BJ (cell line): ENCODE results near the gene ZNF346. TPM values are rescaled to one million over a fixed set of nuclear protein-coding genes. Genes with fewer than 3 reads are reported as not detected.
A peak's percentile ranks its signal among the peaks of the same experiment; 100 is the strongest.

Experiments used
- CTCF ChIA-PET: fragments of 350-600 bp; formaldehyde crosslinking; extraction: SDS; loops from one replicate; lab custom pipeline; 2021; ENCODE audit warnings: antibody characterized with exemption, inconsistent platforms; lab: Yijun Ruan, JAX
- POLR2A ChIA-PET: fragments of 300-600 bp; sonication (Branson Sonifier 250); formaldehyde crosslinking; extraction: SDS; loops from one replicate; lab custom pipeline; 2021; ENCODE audit warnings: antibody characterized with exemption; lab: Charles Lee
- DNase-seq: peaks from one replicate; pipeline ENCODE4 v3.0.0-alpha.2; 2011; ENCODE audit warnings: low read depth
- H3K27me3 ChIP-seq: 2 replicates; pipeline ENCODE4 v1.6.0; 2011; ENCODE audit warnings: low read length; ENCODE audit not compliant: control insufficient read depth, insufficient read depth
- H3K36me3 ChIP-seq: 2 replicates; pipeline ENCODE4 v1.5.1; 2011; ENCODE audit warnings: low read length; ENCODE audit not compliant: control insufficient read depth, insufficient read depth
- H3K4me3 ChIP-seq: 2 replicates; pipeline ENCODE4 v1.5.1; 2011; ENCODE audit warnings: low read depth, mild to moderate bottlenecking, control low read depth, low read length
- CTCF ChIP-seq: IDR thresholded peaks from 2 replicates; pipeline ENCODE4 v1.5.1; 2011; ENCODE audit warnings: low read depth, mild to moderate bottlenecking, control low read depth, inconsistent platforms, low read length, moderate library complexity; ENCODE audit not compliant: insufficient read depth
- polyA plus RNA-seq: library from polyadenylated mRNA; depleted of rRNA; stranded (reverse); fragments of >200 nt; gene quantifications from 2 replicates; pipeline ENCODE4 v1.2.3, GENCODE V29; 2011

Gene ZNF346
- polyA plus RNA-seq, 1 experiment, result 16.8 TPM

- no peak for DNase-seq
- H3K4me3 ChIP-seq, result no peak overlapping the region
- no peak for TF ChIP-seq CTCF
- POLR2A ChIA-PET, result no interaction called here
- H3K36me3 ChIP-seq, result no peaks in the 10 kb centered on the region
- H3K27me3 ChIP-seq, result no peaks in the 10 kb centered on the region
- CTCF ChIA-PET, result interaction anchor here (0.7 kb wide), 1 partner anchor 22 kb away, joined by 3 read pairs; no protein-coding TSS in a partner anchor
Measured at GRCh38 chr5:177010153-177010552, 12.3 kb upstream of the ZNF346 start.

GRCh38 chr5:177015156-177015555 lies 7.3 kb upstream of the ZNF346 start:
- POLR2A ChIA-PET, result no interaction called here
- CTCF ChIA-PET, result interaction anchor here (0.9 kb wide), 1 partner anchor 8 kb away, joined by 3 read pairs; the partner anchor contains the start of gene UIMC1
- no peak for DNase-seq

GRCh38 chr5:177018341-177018740 lies 4.2 kb upstream of the ZNF346 start:
- Histone ChIP-seq H3K4me3 (no peak overlapping the region), H3K27me3 (no peaks in the 10 kb centered on the region), H3K36me3 (no peaks in the 10 kb centered on the region)
- CTCF ChIA-PET, result no interaction called here
- no peak for TF ChIP-seq CTCF
- POLR2A ChIA-PET, result no interaction called here
- no peak for DNase-seq

More at GRCh38 chr5:177015156-177015555, 7.3 kb upstream of the ZNF346 start:
- Histone ChIP-seq H3K27me3 (no peaks in the 10 kb centered on the region), H3K36me3 (no peaks in the 10 kb centered on the region), H3K4me3 (no peak overlapping the region)
- no peak for TF ChIP-seq CTCF

- Histone ChIP-seq H3K36me3 (no peaks in the 10 kb centered on the region), H3K4me3 (no peak overlapping the region), H3K27me3 (no peaks in the 10 kb centered on the region)
- ChIA-PET CTCF (interaction anchor here (0.7 to 2.0 kb wide), 3 partner anchors 12 to 92 kb away, joined by 3 to 7 read pairs (median 4); no protein-coding TSS in a partner anchor), POLR2A (no interaction called here)
- TF ChIP-seq CTCF, result no peak
- no peak for DNase-seq
Measured at GRCh38 chr5:177020033-177020432, 2.5 kb upstream of the ZNF346 start.

GRCh38 chr5:177023303-177023664 lies 788 bp downstream of the ZNF346 start:
- DNase-seq, result no peak
- CTCF ChIA-PET, result no interaction called here

More at GRCh38 chr5:177023303-177023664, 788 bp downstream of the ZNF346 start:
- H3K4me3 ChIP-seq, result peak overlapping the region; percentile 87
- H3K27me3 ChIP-seq, result no peaks in the 10 kb centered on the region
- H3K36me3 ChIP-seq, result no peaks in the 10 kb centered on the region
- POLR2A ChIA-PET, result no interaction called here
- TF ChIP-seq CTCF, result no peak
